ENCODE results near the gene NCBP3. TPM values are rescaled to one million over a fixed set of nuclear protein-coding genes. Genes with fewer than 3 reads are reported as not detected.

The NCBP3 gene
- total RNA-seq, 1 experiment from 2014 or later: 28.1 TPM

GRCh38 chr17:3773511-3773910 lies 72.5 kb downstream of the NCBP3 start:
- no peaks in the 10 kb centered on the region for H3K27me3 ChIP-seq (ENCODE audit: control insufficient read depth, insufficient read depth, low read length)
- ATAC-seq (peak; percentile 83), DNase-seq (ENCODE audit: low read depth, low spot score) (no peak)
- no TSS peak for BruUV-seq (replicated peaks)
- 0 out of 2 replicates have a peak overlapping the region, but pooled peaks have one; percentile 34 for H3K27ac ChIP-seq (ENCODE audit: low read length)
- TF ChIP-seq REST (IDR thresholded peaks at IDR 0.05; ENCODE audit: insufficient read depth in 1 of 2, low read depth in 2 of 2, low read length in 1 of 2) (no peak), SIN3A (IDR thresholded peaks at IDR 0.05; ENCODE audit: borderline replicate concordance, insufficient read depth, low read depth, low read length) (no peak), POLR2AphosphoS5 (IDR thresholded peaks at IDR 0.05; ENCODE audit: low read depth, low read length) (no peak)
- H3K4me1 ChIP-seq (ENCODE audit: control insufficient read depth, insufficient read depth, low read length): no peaks in the 10 kb centered on the region
- H3K36me3 ChIP-seq (ENCODE audit: control insufficient read depth, insufficient read depth, low read length): no peaks in the 10 kb centered on the region
- POLR2A ChIA-PET: no interaction called here
- in situ Hi-C loops (cut with HindIII; ENCODE audit: low pct_unique_long_range_greater_than_20kb, low sequenced_read_pairs): no loop called here
- intact Hi-C loops (cut with micrococcal nuclease; ENCODE audit: unreplicated experiment): no loop called here
- CTCF ChIA-PET: no interaction called here
- no peak overlapping the region for H3K4me3 ChIP-seq (ENCODE audit: low read depth in 2 of 2, low read length in 2 of 2)
- no peaks in the 10 kb centered on the region for H3K9me3 ChIP-seq (ENCODE audit: control insufficient read depth, insufficient read depth, low read depth, low read length)

GRCh38 chr17:3772764-3773163 lies 73.3 kb downstream of the NCBP3 start:
- no peak overlapping the region for H3K27ac ChIP-seq (ENCODE audit: low read length)
- no peaks in the 10 kb centered on the region for H3K36me3 ChIP-seq (ENCODE audit: control insufficient read depth, insufficient read depth, low read length)
- DNase-seq (ENCODE audit: low read depth, low spot score) (no peak), ATAC-seq (no peak)
- TF ChIP-seq TCF7L2 (IDR thresholded peaks at IDR 0.05; ENCODE audit: low read depth, low read length) (no peak), POLR2AphosphoS5 (IDR thresholded peaks at IDR 0.05; ENCODE audit: low read depth, low read length) (no peak)
- POLR2A ChIA-PET: no interaction called here
- H3K4me1 ChIP-seq (ENCODE audit: control insufficient read depth, insufficient read depth, low read length): no peaks in the 10 kb centered on the region
- in situ Hi-C loops (cut with HindIII; ENCODE audit: low pct_unique_long_range_greater_than_20kb, low sequenced_read_pairs): no loop called here
- no TSS peak for BruUV-seq (replicated peaks)
- intact Hi-C loops (cut with micrococcal nuclease; ENCODE audit: unreplicated experiment): no loop called here
- no peaks in the 10 kb centered on the region for H3K27me3 ChIP-seq (ENCODE audit: control insufficient read depth, insufficient read depth, low read length)
- CTCF ChIA-PET: interaction anchor here (1.6 kb wide), 1 partner anchor 36 kb away, joined by 5 read pairs; no protein-coding TSS in a partner anchor
- H3K4me3 ChIP-seq (ENCODE audit: low read depth in 2 of 2, low read length in 2 of 2): no peak overlapping the region
- no peaks in the 10 kb centered on the region for H3K9me3 ChIP-seq (ENCODE audit: control insufficient read depth, insufficient read depth, low read depth, low read length)

DNA sequence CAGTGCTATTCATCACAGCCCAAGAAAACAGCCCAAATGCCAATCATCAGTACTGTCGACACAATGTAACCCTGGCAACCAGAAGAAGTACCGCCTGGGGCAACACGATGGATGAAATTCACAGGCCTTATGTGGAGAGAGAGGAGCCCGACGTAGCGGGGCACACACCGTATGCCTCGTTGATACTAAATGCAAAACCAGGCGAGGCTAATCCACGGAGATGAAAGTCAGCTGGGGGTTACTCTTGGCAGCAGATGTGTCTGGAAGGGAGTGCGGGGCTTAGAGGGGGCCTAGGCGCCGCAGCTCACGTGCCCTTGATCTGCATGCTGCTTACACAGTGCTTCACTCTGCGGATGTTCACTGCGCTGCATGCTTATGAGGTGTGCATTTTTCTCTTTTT lies 74.9 kb downstream of the NCBP3 start:
- H3K9me3 ChIP-seq (ENCODE audit: control insufficient read depth, insufficient read depth, low read depth, low read length): no peaks in the 10 kb centered on the region
- H3K27ac ChIP-seq (ENCODE audit: low read length): no peak overlapping the region
- no peak for DNase-seq (ENCODE audit: low read depth, low spot score)
- no peak overlapping the region for H3K4me3 ChIP-seq (ENCODE audit: low read depth in 2 of 2, low read length in 2 of 2)
- ATAC-seq: no peak
- in situ Hi-C loops (cut with HindIII; ENCODE audit: low pct_unique_long_range_greater_than_20kb, low sequenced_read_pairs): no loop called here
- ChIA-PET POLR2A (no interaction called here), CTCF (no interaction called here)
- TF ChIP-seq REST (IDR thresholded peaks at IDR 0.05; ENCODE audit: insufficient read depth in 1 of 2, low read depth in 2 of 2, low read length in 1 of 2) (no peak), CTCF (IDR thresholded peaks at IDR 0.05) (no peak)
- no peaks in the 10 kb centered on the region for H3K36me3 ChIP-seq (ENCODE audit: control insufficient read depth, insufficient read depth, low read length)
- no peaks in the 10 kb centered on the region for H3K27me3 ChIP-seq (ENCODE audit: control insufficient read depth, insufficient read depth, low read length)
- intact Hi-C loops (cut with micrococcal nuclease; ENCODE audit: unreplicated experiment): no loop called here
- BruUV-seq (replicated peaks): no TSS peak
- H3K4me1 ChIP-seq (ENCODE audit: control insufficient read depth, insufficient read depth, low read length): no peaks in the 10 kb centered on the region

All from Panc1 (cell line).